Measurements from ENCODE around the gene ITPKB.

DNA sequence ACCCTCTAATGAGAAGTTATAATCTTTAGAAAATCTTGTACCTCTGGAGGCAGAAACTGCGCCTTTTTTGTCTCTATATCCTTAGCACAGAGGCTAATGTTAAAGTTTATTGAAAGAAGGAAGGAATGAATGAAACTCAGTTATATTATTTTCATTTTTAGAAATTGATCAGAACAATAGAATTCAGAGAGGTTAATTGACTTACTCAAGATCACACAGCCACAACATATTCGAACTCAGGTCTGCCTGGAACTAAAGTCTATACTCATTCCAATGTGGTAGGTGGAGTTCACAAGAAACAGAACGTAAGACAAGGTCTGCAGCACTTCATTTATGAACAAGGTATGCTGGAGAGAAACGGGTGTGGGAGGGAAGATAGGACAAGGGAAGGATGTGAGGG, 23.0 kb upstream of the ITPKB start:
- TF ChIP-seq, protein P1, sequence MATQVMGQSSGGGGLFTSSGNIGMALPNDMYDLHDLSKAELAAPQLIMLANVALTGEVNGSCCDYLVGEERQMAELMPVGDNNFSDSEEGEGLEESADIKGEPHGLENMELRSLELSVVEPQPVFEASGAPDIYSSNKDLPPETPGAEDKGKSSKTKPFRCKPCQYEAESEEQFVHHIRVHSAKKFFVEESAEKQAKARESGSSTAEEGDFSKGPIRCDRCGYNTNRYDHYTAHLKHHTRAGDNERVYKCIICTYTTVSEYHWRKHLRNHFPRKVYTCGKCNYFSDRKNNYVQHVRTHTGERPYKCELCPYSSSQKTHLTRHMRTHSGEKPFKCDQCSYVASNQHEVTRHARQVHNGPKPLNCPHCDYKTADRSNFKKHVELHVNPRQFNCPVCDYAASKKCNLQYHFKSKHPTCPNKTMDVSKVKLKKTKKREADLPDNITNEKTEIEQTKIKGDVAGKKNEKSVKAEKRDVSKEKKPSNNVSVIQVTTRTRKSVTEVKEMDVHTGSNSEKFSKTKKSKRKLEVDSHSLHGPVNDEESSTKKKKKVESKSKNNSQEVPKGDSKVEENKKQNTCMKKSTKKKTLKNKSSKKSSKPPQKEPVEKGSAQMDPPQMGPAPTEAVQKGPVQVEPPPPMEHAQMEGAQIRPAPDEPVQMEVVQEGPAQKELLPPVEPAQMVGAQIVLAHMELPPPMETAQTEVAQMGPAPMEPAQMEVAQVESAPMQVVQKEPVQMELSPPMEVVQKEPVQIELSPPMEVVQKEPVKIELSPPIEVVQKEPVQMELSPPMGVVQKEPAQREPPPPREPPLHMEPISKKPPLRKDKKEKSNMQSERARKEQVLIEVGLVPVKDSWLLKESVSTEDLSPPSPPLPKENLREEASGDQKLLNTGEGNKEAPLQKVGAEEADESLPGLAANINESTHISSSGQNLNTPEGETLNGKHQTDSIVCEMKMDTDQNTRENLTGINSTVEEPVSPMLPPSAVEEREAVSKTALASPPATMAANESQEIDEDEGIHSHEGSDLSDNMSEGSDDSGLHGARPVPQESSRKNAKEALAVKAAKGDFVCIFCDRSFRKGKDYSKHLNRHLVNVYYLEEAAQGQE (IDR thresholded peaks at IDR 0.05; ENCODE audit: insufficient replicate concordance, low read depth) = no peak
- TF ChIP-seq, protein P2, sequence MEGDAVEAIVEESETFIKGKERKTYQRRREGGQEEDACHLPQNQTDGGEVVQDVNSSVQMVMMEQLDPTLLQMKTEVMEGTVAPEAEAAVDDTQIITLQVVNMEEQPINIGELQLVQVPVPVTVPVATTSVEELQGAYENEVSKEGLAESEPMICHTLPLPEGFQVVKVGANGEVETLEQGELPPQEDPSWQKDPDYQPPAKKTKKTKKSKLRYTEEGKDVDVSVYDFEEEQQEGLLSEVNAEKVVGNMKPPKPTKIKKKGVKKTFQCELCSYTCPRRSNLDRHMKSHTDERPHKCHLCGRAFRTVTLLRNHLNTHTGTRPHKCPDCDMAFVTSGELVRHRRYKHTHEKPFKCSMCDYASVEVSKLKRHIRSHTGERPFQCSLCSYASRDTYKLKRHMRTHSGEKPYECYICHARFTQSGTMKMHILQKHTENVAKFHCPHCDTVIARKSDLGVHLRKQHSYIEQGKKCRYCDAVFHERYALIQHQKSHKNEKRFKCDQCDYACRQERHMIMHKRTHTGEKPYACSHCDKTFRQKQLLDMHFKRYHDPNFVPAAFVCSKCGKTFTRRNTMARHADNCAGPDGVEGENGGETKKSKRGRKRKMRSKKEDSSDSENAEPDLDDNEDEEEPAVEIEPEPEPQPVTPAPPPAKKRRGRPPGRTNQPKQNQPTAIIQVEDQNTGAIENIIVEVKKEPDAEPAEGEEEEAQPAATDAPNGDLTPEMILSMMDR (IDR thresholded peaks at IDR 0.05; ENCODE audit: insufficient read depth, low read length) = no peak
